WTC11 (cell line): ENCODE measurements around the gene HMGCS1. TPM values are rescaled to one million over a fixed set of nuclear protein-coding genes. Genes with fewer than 3 reads are reported as not detected.
"Not testable (repeated sequence)": the region's sequence is repeated elsewhere in the genome, so short reads cannot be mapped to it uniquely, and the experiment has no call there.

Source experiments
- ATAC-seq: fragments of 200-7000 bp; cut with Tn5 transposase; 2 replicates; pipeline ENCODE4 v1.10.0; 2021; ENCODE audit warnings: mild to moderate bottlenecking, moderate library complexity
- CTCF ChIA-PET: fragments of 300-600 bp; sonication (Branson Sonifier 250); formaldehyde crosslinking; loops from one replicate; lab custom pipeline; 2021; ENCODE audit warnings: antibody characterized with exemption; lab: Charles Lee
- POLR2A ChIA-PET: fragments of 350-600 bp; sonication (Branson Sonifier 250); formaldehyde crosslinking; loops from one replicate; lab custom pipeline; 2021; ENCODE audit warnings: antibody characterized with exemption; lab: Charles Lee
- DNase-seq: peaks from one replicate; pipeline ENCODE4 v3.0.0; 2021; ENCODE audit warnings: low spot score
- H3K27ac Mint-ChIP-seq: 2 replicates; pipeline ENCODE4 v1.8.0; 2021; ENCODE audit warnings: mixed read lengths
- H3K27me3 Mint-ChIP-seq: 2 replicates; pipeline ENCODE4 v1.8.0; 2021; ENCODE audit warnings: low read depth, mild to moderate bottlenecking, moderate library complexity, mixed read lengths
- H3K36me3 Mint-ChIP-seq: 2 replicates; pipeline ENCODE4 v1.8.0; 2021; ENCODE audit warnings: mixed read lengths
- H3K4me1 Mint-ChIP-seq: 2 replicates; pipeline ENCODE4 v1.8.0; 2022; ENCODE audit warnings: mixed read lengths
- H3K4me3 Mint-ChIP-seq: 2 replicates; pipeline ENCODE4 v1.8.0; 2021; ENCODE audit warnings: mild to moderate bottlenecking, moderate library complexity, mixed read lengths
- H3K9me3 Mint-ChIP-seq: 2 replicates; pipeline ENCODE4 v1.8.0; 2021; ENCODE audit warnings: mixed read lengths
- ATF1 ChIP-seq: sonication (generic); formaldehyde crosslinking; IDR thresholded peaks from 2 replicates; pipeline ENCODE4 v1.8.1; 2023; ENCODE audit warnings: mild to moderate bottlenecking, moderate library complexity, missing genetic modification reagents
- CTCF ChIP-seq: fragments of 200-600 bp; IDR thresholded peaks from 2 replicates; pipeline ENCODE4 v1.8.0; 2022; ENCODE audit warnings: antibody characterized with exemption
- E2F1 ChIP-seq: sonication (generic); formaldehyde crosslinking; IDR thresholded peaks from 2 replicates; pipeline ENCODE4 v1.8.0; 2022; ENCODE audit warnings: mild to moderate bottlenecking, missing genetic modification reagents
- E2F4 ChIP-seq: sonication (generic); formaldehyde crosslinking; IDR thresholded peaks from 2 replicates; pipeline ENCODE4 v1.8.1; 2022; ENCODE audit warnings: low read depth, mild to moderate bottlenecking, moderate library complexity, missing genetic modification reagents, borderline replicate concordance
- JAZF1 ChIP-seq: fragments of 250-450 bp; sonication (Bioruptor Pico); IDR thresholded peaks from 2 replicates; pipeline ENCODE4 v1.9.0; 2021; ENCODE audit warnings: moderate library complexity, mild to moderate bottlenecking, inconsistent platforms
- MXD4 ChIP-seq: fragments of 250-450 bp; sonication (Bioruptor Pico); IDR thresholded peaks from 2 replicates; pipeline ENCODE4 v1.8.0; 2021; ENCODE audit warnings: mild to moderate bottlenecking, moderate library complexity, borderline replicate concordance
- NFE2L1 ChIP-seq: sonication (generic); formaldehyde crosslinking; IDR thresholded peaks from 2 replicates; pipeline ENCODE4 v1.8.1; 2023; ENCODE audit warnings: missing genetic modification reagents
- PRRX2 ChIP-seq: fragments of 250-450 bp; sonication (Bioruptor Pico); IDR thresholded peaks from 2 replicates; pipeline ENCODE4 v1.8.0; 2021; ENCODE audit warnings: mild to moderate bottlenecking
- ZNF396 ChIP-seq: fragments of 250-450 bp; sonication (Bioruptor Pico); IDR thresholded peaks from 2 replicates; pipeline ENCODE4 v1.8.0; 2021; ENCODE audit warnings: mild to moderate bottlenecking, moderate library complexity, borderline replicate concordance
- ZNF416 ChIP-seq: fragments of 250-450 bp; sonication (Bioruptor Pico); IDR thresholded peaks from 2 replicates; pipeline ENCODE4 v1.9.0; 2021; ENCODE audit warnings: mild to moderate bottlenecking, inconsistent platforms
- ZSCAN18 ChIP-seq: fragments of 250-450 bp; sonication (Bioruptor Pico); IDR thresholded peaks from 2 replicates; pipeline ENCODE4 v2.1.2; 2022; ENCODE audit warnings: mild to moderate bottlenecking, moderate library complexity
- total RNA-seq: library from RNA; stranded (reverse); gene quantifications from 3 replicates; pipeline ENCODE4 v1.2.3, GENCODE V29; 2021
- TF ChIP-seq, protein P1 (sequence below): sonication (generic); formaldehyde crosslinking; IDR thresholded peaks from 2 replicates; pipeline ENCODE4 v1.8.1; 2023; ENCODE audit warnings: mild to moderate bottlenecking, missing genetic modification reagents, moderate library complexity
- TF ChIP-seq, protein P2 (sequence below): sonication (generic); formaldehyde crosslinking; IDR thresholded peaks from 2 replicates; pipeline ENCODE4 v1.8.0; 2023; ENCODE audit warnings: missing genetic modification reagents

The HMGCS1 gene
- total RNA-seq, 1 experiment from 2014 or later: 199 TPM

DNA sequence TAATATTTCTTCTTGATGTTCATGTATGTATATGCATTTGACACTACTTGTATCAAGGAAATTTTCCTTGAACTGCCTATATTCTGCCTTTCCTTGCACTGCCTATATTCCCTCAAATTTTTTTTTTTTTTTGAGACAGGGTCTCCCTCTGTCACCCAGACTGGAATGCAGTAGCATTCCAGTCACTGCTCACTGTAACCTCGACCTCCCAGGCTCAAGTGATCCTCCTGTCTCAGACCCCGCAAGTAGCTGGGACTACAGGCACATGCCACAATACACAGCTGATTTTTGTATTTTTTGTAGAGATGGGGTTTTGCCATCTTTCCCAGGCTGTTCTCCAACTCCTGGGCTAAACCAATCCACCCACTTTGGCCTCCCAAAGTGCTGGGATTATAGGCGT lies 4.1 kb downstream of the HMGCS1 start (continued):
- TF ChIP-seq, protein P1, sequence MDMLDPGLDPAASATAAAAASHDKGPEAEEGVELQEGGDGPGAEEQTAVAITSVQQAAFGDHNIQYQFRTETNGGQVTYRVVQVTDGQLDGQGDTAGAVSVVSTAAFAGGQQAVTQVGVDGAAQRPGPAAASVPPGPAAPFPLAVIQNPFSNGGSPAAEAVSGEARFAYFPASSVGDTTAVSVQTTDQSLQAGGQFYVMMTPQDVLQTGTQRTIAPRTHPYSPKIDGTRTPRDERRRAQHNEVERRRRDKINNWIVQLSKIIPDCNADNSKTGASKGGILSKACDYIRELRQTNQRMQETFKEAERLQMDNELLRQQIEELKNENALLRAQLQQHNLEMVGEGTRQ: no peak
- TF ChIP-seq ZSCAN18 (CRISPR knock-in tag) (no peak), PRRX2 (CRISPR knock-in tag) (no peak), ATF1 (no peak), NFE2L1 (CRISPR knock-in tag) (no peak), JAZF1 (no peak), ZNF396 (CRISPR knock-in tag) (no peak), ZNF416 (CRISPR knock-in tag) (no peak), E2F4 (CRISPR knock-in tag) (no peak), MXD4 (CRISPR knock-in tag) (no peak), E2F1 (CRISPR knock-in tag) (no peak)
- TF ChIP-seq, protein P2, sequence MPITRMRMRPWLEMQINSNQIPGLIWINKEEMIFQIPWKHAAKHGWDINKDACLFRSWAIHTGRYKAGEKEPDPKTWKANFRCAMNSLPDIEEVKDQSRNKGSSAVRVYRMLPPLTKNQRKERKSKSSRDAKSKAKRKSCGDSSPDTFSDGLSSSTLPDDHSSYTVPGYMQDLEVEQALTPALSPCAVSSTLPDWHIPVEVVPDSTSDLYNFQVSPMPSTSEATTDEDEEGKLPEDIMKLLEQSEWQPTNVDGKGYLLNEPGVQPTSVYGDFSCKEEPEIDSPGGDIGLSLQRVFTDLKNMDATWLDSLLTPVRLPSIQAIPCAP (CRISPR knock-in tag): no peak

DNA sequence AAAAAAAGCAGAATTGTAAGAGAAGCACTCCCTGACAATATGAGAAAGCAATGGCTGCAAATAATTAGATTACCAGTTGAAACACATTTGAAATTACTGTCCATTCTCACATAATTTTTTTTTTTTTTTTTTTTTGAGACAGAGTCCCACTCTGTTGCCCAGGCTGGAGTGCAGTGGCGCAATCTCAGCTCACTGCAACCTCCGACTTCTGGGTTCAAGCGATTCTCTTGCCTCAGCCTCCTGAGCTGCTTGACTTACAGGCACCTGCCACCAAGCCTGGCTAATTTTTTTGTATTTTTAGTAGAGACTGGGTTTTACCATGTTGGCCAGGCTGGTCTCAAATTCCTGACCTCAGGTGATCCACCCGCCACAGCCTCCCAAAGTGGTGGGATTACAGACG lies 6.3 kb downstream of the HMGCS1 start:
- H3K4me1 Mint-ChIP-seq: peaks cover 80% of the 10 kb centered on the region
- H3K4me3 Mint-ChIP-seq, DNase-seq, ATAC-seq, H3K27me3 Mint-ChIP-seq, POLR2A ChIA-PET, H3K36me3 Mint-ChIP-seq, H3K27ac Mint-ChIP-seq, H3K9me3 Mint-ChIP-seq: not testable (repeated sequence)
- CTCF ChIA-PET: interaction anchor here (0.5 to 2.0 kb wide), 5 partner anchors 17 to 186 kb away, joined by 4 to 13 read pairs (median 8); partner anchors contain the start of genes TMEM267 and ZNF131

DNA sequence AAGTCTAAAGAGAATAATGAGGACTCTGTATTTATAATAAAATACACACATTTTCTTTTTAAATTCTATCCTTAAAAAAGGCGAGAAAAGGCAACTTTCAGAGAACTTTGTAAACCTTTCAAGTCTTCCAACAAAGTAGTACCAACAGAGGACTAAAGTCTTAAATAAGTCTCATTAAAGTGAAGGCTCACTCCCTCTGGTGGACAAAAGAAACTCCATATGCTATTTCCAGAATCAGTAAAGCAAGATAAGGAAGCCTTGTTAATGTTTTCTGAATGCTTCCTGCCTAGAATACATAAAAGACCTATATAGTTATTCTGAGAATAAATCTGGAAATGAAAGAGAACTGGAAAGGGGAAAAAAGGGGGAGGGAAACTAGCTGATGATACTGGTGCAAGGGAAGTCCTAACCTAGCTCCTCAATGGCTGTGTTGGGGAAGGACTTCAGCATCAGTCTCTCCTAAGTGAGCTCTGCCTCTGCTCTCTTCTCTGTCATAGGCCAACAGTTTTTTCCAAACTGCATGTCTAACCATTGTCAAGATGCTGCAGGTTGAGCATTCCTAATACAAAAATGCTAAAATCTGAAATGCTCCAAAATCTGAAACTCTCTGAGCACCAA lies 7.2 kb downstream of the HMGCS1 start:
- H3K27me3 Mint-ChIP-seq: no peaks in the 10 kb centered on the region
- H3K36me3 Mint-ChIP-seq: peaks cover 9% of the 10 kb centered on the region; the same call in 1 of the 2 replicates
- H3K4me1 Mint-ChIP-seq: peaks cover 79% of the 10 kb centered on the region
- H3K4me3 Mint-ChIP-seq: no peak overlapping the region
- TF ChIP-seq CTCF (peak; percentile 41; the same call in 1 of the 2 replicates), ZNF416 (CRISPR knock-in tag) (no peak)
- ChIA-PET POLR2A (no interaction called here), CTCF (interaction anchor here (0.6 to 2.0 kb wide), 9 partner anchors 12 to 397 kb away, joined by 3 to 13 read pairs (median 4); partner anchors contain the start of genes TMEM267 and ZNF131)
- DNase-seq (no peak), ATAC-seq (peak; percentile 50)
- H3K9me3 Mint-ChIP-seq: no peaks in the 10 kb centered on the region
- 0 out of 2 replicates have a peak overlapping the region, but pooled peaks have one; percentile 22 for H3K27ac Mint-ChIP-seq
